H1 (cell line): ENCODE data around the gene TRIM59. TPM values are rescaled to one million over a fixed set of nuclear protein-coding genes. Genes with fewer than 3 reads are reported as not detected.

ENCODE experiments used
- CTCF ChIA-PET: fragments of 300-600 bp; sonication (Branson Sonifier 250); formaldehyde crosslinking; loops from one replicate; lab custom pipeline; 2021; ENCODE audit not compliant: partially characterized antibody; lab: Charles Lee
- POLR2A ChIA-PET: fragments of 300-600 bp; sonication (Branson Sonifier 250); formaldehyde crosslinking; loops from one replicate; lab custom pipeline; 2021; ENCODE audit warnings: inconsistent platforms; ENCODE audit not compliant: partially characterized antibody; lab: Charles Lee
- DNase-seq, 2 experiments: peaks; one replicate each; pipeline versions ENCODE4 v3.0.0 to v3.0.0-alpha.2; 2010 to 2022; ENCODE audit warnings: low spot score in 2 of 2, low read depth in 1 of 2, mixed read lengths in 1 of 2
- FAIRE-seq: peaks from 2 replicates; lab custom pipeline; 2011; peaks lifted over from hg19 to GRCh38; lab: Jason Lieb, UNC
- H2AFZ ChIP-seq: 2 replicates; pipeline ENCODE4 v1.8.1; 2012; ENCODE audit warnings: low read length, inconsistent platforms
- H2AK5ac ChIP-seq: 2 replicates; pipeline ENCODE4 v1.6.1; 2013; ENCODE audit warnings: low read depth, low read length
- H2BK120ac ChIP-seq: replicated peaks from 2 replicates; pipeline ENCODE3; 2013; ENCODE audit warnings: low read depth, low read length, inconsistent platforms
- H2BK12ac ChIP-seq: 2 replicates; pipeline ENCODE4 v1.6.1; 2013; ENCODE audit warnings: low read depth, low read length
- H2BK15ac ChIP-seq: 2 replicates; pipeline ENCODE4 v1.6.1; 2013; ENCODE audit warnings: low read length
- H2BK20ac ChIP-seq: 2 replicates; pipeline ENCODE4 v1.6.1; 2013; ENCODE audit warnings: low read length
- H2BK5ac ChIP-seq: 2 replicates; pipeline ENCODE4 v1.6.1; 2013; ENCODE audit warnings: low read depth, low read length
- H3K14ac ChIP-seq: 2 replicates; pipeline ENCODE4 v1.6.1; 2013; ENCODE audit warnings: inconsistent platforms; ENCODE audit not compliant: insufficient read length
- H3K18ac ChIP-seq: 2 replicates; pipeline ENCODE4 v1.6.1; 2013; ENCODE audit warnings: low read length; ENCODE audit errors: extremely low read depth
- H3K23ac ChIP-seq: 2 replicates; pipeline ENCODE4 v1.6.1; 2013; ENCODE audit warnings: inconsistent platforms; ENCODE audit not compliant: insufficient read length
- H3K23me2 ChIP-seq: 2 replicates; pipeline ENCODE4 v1.6.1; 2013; ENCODE audit warnings: low read depth, low read length
- H3K27ac ChIP-seq: 2 replicates; pipeline ENCODE4 v1.6.1; 2011; ENCODE audit warnings: low read depth, low read length, inconsistent platforms
- H3K27me3 ChIP-seq, 4 experiments: replicated peaks in 1 of 4; 1 replicate in 1 of 4; 2 replicates in 3 of 4; pipeline versions ENCODE4 v1.6.1 to v1.8.1; 2011 to 2013; ENCODE audit warnings: low read length in 3 of 4, mild to moderate bottlenecking in 3 of 4, inconsistent platforms in 2 of 4, mixed read lengths in 2 of 4, moderate library complexity in 1 of 4; ENCODE audit not compliant: control insufficient read depth in 3 of 4, insufficient read depth in 3 of 4; ENCODE audit errors: extremely low read depth in 1 of 4
- H3K36me3 ChIP-seq, 4 experiments: 2 replicates each; pipeline versions ENCODE4 v1.6.1 to v1.8.1; 2011 to 2013; ENCODE audit warnings: mild to moderate bottlenecking in 4 of 4, low read length in 3 of 4, moderate library complexity in 2 of 4, control low read depth in 1 of 4, inconsistent platforms in 1 of 4; ENCODE audit not compliant: insufficient read depth in 4 of 4, control insufficient read depth in 2 of 4
- H3K4ac ChIP-seq: replicated peaks from 2 replicates; pipeline ENCODE3; 2013; ENCODE audit warnings: low read length, low read depth, mixed read lengths, inconsistent platforms; ENCODE audit not compliant: insufficient read length
- H3K4me1 ChIP-seq, 4 experiments: replicated peaks in 1 of 4; 1 replicate in 1 of 4; 2 replicates in 3 of 4; pipeline versions ENCODE4 v1.6.1 to v1.8.1; 2011 to 2013; ENCODE audit warnings: low read length in 3 of 4, inconsistent platforms in 2 of 4, mixed read lengths in 1 of 4; ENCODE audit not compliant: insufficient read depth in 4 of 4, control insufficient read depth in 3 of 4
- H3K4me2 ChIP-seq, 2 experiments: 2 replicates each; pipeline versions ENCODE4 v1.6.1 to v1.8.1; 2011 to 2013; ENCODE audit warnings: low read depth in 2 of 2, low read length in 2 of 2, control low read depth in 1 of 2, inconsistent platforms in 1 of 2, mild to moderate bottlenecking in 1 of 2; ENCODE audit not compliant: insufficient read depth in 1 of 2
- H3K4me3 ChIP-seq, 4 experiments: fragments of 200-600, 300-600 bp in 1 of 4; sonication (generic), shearing (Covaris generic), sonication (Bioruptor Twin) in 1 of 4; 2 replicates each; pipeline versions ENCODE4 v1.5.1 to v1.8.1; 2011 to 2016; ENCODE audit warnings: low read length in 4 of 4, low read depth in 3 of 4, control low read depth in 2 of 4, inconsistent platforms in 2 of 4, mild to moderate bottlenecking in 2 of 4, mixed read lengths in 1 of 4, moderate library complexity in 1 of 4; ENCODE audit not compliant: insufficient read depth in 2 of 4; ENCODE audit errors: extremely low read depth in 1 of 4
- H3K56ac ChIP-seq: replicated peaks from 2 replicates; pipeline ENCODE3; 2013; ENCODE audit warnings: low read depth, mild to moderate bottlenecking, mixed read lengths, low read length, inconsistent platforms; ENCODE audit not compliant: insufficient read length
- H3K79me1 ChIP-seq: 2 replicates; pipeline ENCODE4 v1.6.1; 2013; ENCODE audit warnings: low read depth, low read length, control low read depth
- H3K79me2 ChIP-seq, 2 experiments: 2 replicates each; pipeline versions ENCODE4 v1.6.1 to v1.8.1; 2012 to 2013; ENCODE audit warnings: low read length in 2 of 2, mild to moderate bottlenecking in 2 of 2, inconsistent platforms in 1 of 2; ENCODE audit not compliant: insufficient read depth in 2 of 2, control insufficient read depth in 1 of 2
- H3K9ac ChIP-seq, 4 experiments: replicated peaks in 1 of 4; 1 replicate in 1 of 4; 2 replicates in 3 of 4; pipeline versions ENCODE4 v1.6.1 to v1.8.1; 2011 to 2013; ENCODE audit warnings: low read depth in 3 of 4, low read length in 3 of 4, control low read depth in 2 of 4, mild to moderate bottlenecking in 2 of 4, moderate library complexity in 2 of 4, inconsistent platforms in 1 of 4; ENCODE audit errors: extremely low read depth in 1 of 4
- H3K9me3 ChIP-seq, 2 experiments: 2 replicates each; pipeline versions ENCODE4 v1.6.1 to v1.8.1; 2012 to 2013; ENCODE audit warnings: mild to moderate bottlenecking in 2 of 2, moderate library complexity in 2 of 2, control low read depth in 1 of 2, inconsistent platforms in 1 of 2, low read depth in 1 of 2, low read length in 1 of 2, mixed read lengths in 1 of 2; ENCODE audit not compliant: insufficient read depth in 2 of 2
- H4K20me1 ChIP-seq, 2 experiments: replicated peaks in 1 of 2; 2 replicates each; pipeline versions ENCODE3 to v1.8.1; 2011 to 2013; ENCODE audit warnings: inconsistent platforms in 2 of 2, low read length in 2 of 2, mild to moderate bottlenecking in 1 of 2; ENCODE audit not compliant: insufficient read depth in 2 of 2, control insufficient read depth in 1 of 2
- H4K5ac ChIP-seq: 2 replicates; pipeline ENCODE4 v1.6.1; 2013; ENCODE audit warnings: low read length, low read depth, mixed read lengths, inconsistent platforms; ENCODE audit not compliant: insufficient read length
- H4K8ac ChIP-seq: 2 replicates; pipeline ENCODE4 v1.8.0; 2013; ENCODE audit warnings: mild to moderate bottlenecking, moderate library complexity, low read length, inconsistent platforms; ENCODE audit not compliant: insufficient read depth; ENCODE audit errors: extremely low read depth
- H4K91ac ChIP-seq: replicated peaks from 2 replicates; pipeline ENCODE3; 2013; ENCODE audit warnings: low read length, mixed read lengths, inconsistent platforms; ENCODE audit not compliant: insufficient read length
- KDM5A ChIP-seq: fragments of 200-600 bp; IDR thresholded peaks from 2 replicates; pipeline ENCODE4 v1.7.1; 2012; ENCODE audit warnings: mild to moderate bottlenecking, low read length, inconsistent platforms, mixed read lengths
- SP4 ChIP-seq: IDR thresholded peaks from 2 replicates; pipeline ENCODE4 v1.6.1; 2012; ENCODE audit warnings: low read length, inconsistent platforms
- SUZ12 ChIP-seq: fragments of 200-600 bp; sonication (generic); IDR thresholded peaks from 2 replicates; pipeline ENCODE4 v1.6.1; 2012; ENCODE audit warnings: mild to moderate bottlenecking, inconsistent platforms, low read length, moderate library complexity, mixed read lengths
- WGBS, 2 experiments: shearing (Covaris generic) in 1 of 2; methylation state at CpG; one replicate each; pipeline versions ENCODE4 v1.1.6 to v1.1.7; 2013 to 2015; ENCODE audit warnings: low lambda C conversion rate in 2 of 2, mixed read lengths in 2 of 2, inconsistent platforms in 1 of 2, low coverage in 1 of 2, missing lambda C conversion rate in 1 of 2; ENCODE audit not compliant: insufficient replicate concordance in 2 of 2, insufficient coverage in 1 of 2, insufficient read length in 1 of 2; ENCODE audit errors: extremely low coverage in 1 of 2, missing lambda C conversion rate in 1 of 2; 5-methylcytosine and 5-hydroxymethylcytosine counted together
- polyA plus RNA-seq, 7 experiments: library from polyadenylated mRNA; depleted of rRNA in 3 of 7; stranded (reverse) in 5 of 7; unstranded in 2 of 7; fragments of >200 nt in 5 of 7; fragments of 200-250 nt in 2 of 7; gene quantifications; 1 replicate in 5 of 7; 2 replicates in 1 of 7; 4 replicates in 1 of 7; pipeline versions ENCODE4 v1.2.1 to v1.2.3, GENCODE V29; 2011 to 2013; ENCODE audit warnings: missing spikeins in 2 of 7, mixed read lengths in 2 of 7
- total RNA-seq: library from RNA; stranded (reverse); fragmentation: NEBNext Ultra II Directional; extraction: Animal tissue kit (Norgen Biotek cat#: 25700); gene quantifications from 2 replicates; pipeline ENCODE4 v1.2.1, GENCODE V29; 2021

TRIM59 gene
- total and polyA plus RNA-seq, 2 of the 8 experiments (the other 6 are each of a cell fraction or from before 2014, with no cell fraction given) = 11.6 to 53.4 TPM

- Histone ChIP-seq H3K56ac (no peak overlapping the region), H2BK12ac (no peak overlapping the region), H4K91ac (no peak overlapping the region), H3K4me1 (no peaks in the 10 kb centered on the region), H2BK20ac (no peak overlapping the region), H3K23me2 (0 out of 2 replicates have a peak, but pooled peaks cover under 1% of the 10 kb centered on the region), H2BK5ac (no peak overlapping the region), H2BK15ac (no peak overlapping the region), H3K23ac (no peak overlapping the region), H4K20me1 (peaks cover 0 to 1% of the 10 kb centered on the region in 2 experiments), H4K5ac (no peak overlapping the region), H3K9me3 (no peaks in the 10 kb centered on the region), H2AK5ac (no peak overlapping the region), H3K4me3 (no peak overlapping the region), H2AFZ (no peak overlapping the region), H3K27me3 (no peaks in the 10 kb centered on the region), H3K36me3 (no peaks in the 10 kb centered on the region), H3K79me2 (peaks cover 0 to 38% of the 10 kb centered on the region in 2 experiments; a peak in 3 of 4 replicates), H3K27ac (no peak overlapping the region), H3K9ac (no peak overlapping the region), H4K8ac (no peak overlapping the region), H2BK120ac (no peak overlapping the region), H3K79me1 (peaks cover 2% of the 10 kb centered on the region; the same call in 1 of the 2 replicates), H3K14ac (no peak overlapping the region), H3K18ac (no peak overlapping the region), H3K4me2 (no peak overlapping the region), H3K4ac (no peak overlapping the region)
- CTCF ChIA-PET = no interaction called here
- 97% methylated on average over 2 of the region's 2 CpGs; no CpG with 5 or more reads in 1 of the 2 experiments for WGBS, 2 experiments
- DNase-seq (no peak), FAIRE-seq (no peak)
- no peak for TF ChIP-seq SUZ12
- no peak for TF ChIP-seq SP4
- no peak for TF ChIP-seq KDM5A
- POLR2A ChIA-PET = interaction anchor here (1.0 kb wide), 1 partner anchor 9 kb away, joined by 3 read pairs; no protein-coding TSS in a partner anchor
Observed at GRCh38 chr3:160393346-160394008, 56.1 kb downstream of the TRIM59 start.
